Daoy (cell line): Measurements from ENCODE around the gene MACROD1. TPM values are rescaled to one million over a fixed set of nuclear protein-coding genes. Genes with fewer than 3 reads are reported as not detected.

Experiments
- DNase-seq: peaks from one replicate; pipeline ENCODE4 v3.0.0-alpha.2; 2015; ENCODE audit warnings: low read depth
- total RNA-seq: library from RNA; depleted of rRNA; stranded (reverse); fragments of >200 nt; shearing (Covaris generic); gene quantifications from 2 replicates; pipeline ENCODE4 v1.2.3, GENCODE V29; 2014

Gene MACROD1
- total RNA-seq, 1 experiment from 2014 or later, result 19.4 TPM

GRCh38 chr11:64093233-64094039 lies 72.5 kb downstream of the MACROD1 start:
- DNase-seq, result no peak

DNA sequence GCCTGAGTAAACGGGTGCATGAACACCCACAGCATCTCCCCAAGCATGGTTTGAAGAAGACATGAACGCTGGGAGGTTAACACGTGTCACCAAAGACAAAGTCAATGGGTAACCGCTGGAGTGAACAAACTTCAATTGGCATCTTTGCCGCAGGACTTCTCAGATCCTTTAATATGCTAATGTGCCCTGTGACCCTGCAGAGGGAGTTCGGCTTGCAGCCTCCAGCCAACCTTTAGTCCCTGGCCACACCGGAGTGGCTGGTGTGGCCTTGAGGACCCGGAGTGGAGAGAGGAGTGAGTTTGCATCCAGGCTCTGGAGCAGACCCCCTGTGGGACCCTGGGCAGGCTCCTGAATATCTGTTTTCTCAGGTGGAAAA lies 73.2 kb downstream of the MACROD1 start:
- no peak for DNase-seq

DNA sequence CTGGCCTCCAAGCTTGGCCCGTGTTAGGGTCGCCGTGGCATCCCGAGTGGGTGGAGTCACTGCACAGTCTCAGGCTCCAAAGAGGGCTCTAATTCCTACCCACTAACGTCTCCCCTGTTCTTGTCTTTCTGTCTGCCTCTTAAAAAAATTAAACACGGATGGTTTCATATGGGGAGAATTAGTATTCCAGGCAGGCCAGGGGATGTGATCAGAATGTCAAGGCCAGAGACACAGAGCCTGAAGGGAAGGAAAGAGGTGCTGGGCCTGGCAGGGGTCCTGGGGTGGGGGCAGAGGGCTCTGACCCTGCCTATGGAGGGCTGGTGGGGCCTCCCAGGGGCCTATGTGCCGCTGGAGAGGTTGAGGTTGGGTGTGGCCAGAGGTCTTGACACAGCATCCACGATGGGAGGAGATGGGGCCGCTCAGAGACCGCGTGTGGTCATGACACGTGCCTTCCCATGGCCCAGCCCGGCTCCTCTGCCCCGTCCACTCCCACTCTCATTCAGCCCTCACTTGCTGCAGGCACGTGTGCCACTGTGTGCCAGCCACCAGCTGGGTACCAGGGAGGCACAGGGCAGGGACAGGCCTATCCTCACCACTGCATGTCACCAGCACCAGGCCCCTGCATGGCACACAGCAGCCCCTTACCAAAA lies 73.7 kb downstream of the MACROD1 start:
- no peak for DNase-seq

- DNase-seq, result no peak
Measured at GRCh38 chr11:64090806-64091516, 75.0 kb downstream of the MACROD1 start.

- no peak for DNase-seq
Measured at GRCh38 chr11:64089915-64090805, 75.8 kb downstream of the MACROD1 start.

DNA sequence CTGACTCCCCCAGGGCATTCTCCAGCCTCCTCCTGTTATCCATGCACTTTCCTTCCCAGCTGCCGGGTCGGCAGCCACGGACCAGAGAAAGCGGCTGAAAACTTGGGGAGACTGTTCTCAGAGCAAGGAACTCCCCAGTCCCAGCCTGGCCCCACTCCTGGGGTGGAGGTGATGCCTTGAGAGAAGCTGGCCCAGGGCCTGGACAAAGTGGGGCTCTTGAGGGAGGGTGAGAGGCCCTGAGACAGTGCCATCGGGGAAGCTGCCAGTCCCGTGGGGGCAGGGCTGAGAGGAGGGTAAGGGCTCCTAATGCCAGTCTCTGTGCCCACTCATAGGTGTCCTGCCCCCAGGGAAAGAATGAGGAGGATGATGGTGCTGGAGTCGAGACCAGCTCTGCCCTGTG lies 76.4 kb downstream of the MACROD1 start:
- DNase-seq, result no peak

GRCh38 chr11:64089027-64089360 lies 76.9 kb downstream of the MACROD1 start:
- DNase-seq, result no peak

DNA sequence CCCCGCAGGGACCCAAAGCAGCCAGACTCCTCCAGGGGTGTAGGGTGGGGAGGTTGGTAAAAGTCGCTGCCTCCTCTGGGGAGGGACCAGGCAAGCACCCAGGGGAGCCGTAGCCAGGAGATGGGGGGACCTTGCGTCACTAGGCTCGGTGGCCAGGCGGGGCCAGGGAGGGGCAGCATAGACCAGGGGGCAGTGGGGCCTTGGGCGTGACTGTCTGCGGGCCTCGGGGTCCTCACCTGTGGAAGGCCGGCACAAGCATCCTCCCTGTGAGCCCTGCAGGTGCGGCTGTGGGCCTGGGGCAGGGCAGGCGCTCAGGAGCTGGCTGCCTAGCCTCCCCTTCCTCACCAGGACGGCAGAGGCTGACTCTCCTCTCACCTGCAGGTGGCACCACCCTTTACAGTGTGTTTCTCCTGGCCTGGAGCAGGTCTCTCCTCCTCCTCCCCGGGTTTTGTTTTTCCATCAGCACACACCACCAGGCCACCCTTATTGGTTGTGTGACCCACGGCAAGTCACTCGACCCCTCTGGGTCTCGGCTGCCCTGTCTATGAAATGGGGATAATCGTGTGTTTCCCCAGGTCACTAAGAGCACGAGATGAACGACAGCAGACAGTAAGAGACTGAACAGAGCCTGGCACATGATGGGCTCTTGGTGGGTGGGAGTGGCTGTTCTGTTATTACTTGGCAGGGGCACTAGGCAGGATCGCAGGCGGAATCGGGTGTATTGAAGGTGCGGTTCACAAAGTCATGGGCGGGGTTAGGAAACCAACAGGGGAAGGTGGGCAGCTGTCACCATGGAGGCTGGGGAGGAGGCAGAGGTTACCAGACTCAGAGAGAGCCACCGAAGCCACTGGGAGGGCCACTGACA lies 77.5 kb downstream of the MACROD1 start:
- no peak for DNase-seq

DNA sequence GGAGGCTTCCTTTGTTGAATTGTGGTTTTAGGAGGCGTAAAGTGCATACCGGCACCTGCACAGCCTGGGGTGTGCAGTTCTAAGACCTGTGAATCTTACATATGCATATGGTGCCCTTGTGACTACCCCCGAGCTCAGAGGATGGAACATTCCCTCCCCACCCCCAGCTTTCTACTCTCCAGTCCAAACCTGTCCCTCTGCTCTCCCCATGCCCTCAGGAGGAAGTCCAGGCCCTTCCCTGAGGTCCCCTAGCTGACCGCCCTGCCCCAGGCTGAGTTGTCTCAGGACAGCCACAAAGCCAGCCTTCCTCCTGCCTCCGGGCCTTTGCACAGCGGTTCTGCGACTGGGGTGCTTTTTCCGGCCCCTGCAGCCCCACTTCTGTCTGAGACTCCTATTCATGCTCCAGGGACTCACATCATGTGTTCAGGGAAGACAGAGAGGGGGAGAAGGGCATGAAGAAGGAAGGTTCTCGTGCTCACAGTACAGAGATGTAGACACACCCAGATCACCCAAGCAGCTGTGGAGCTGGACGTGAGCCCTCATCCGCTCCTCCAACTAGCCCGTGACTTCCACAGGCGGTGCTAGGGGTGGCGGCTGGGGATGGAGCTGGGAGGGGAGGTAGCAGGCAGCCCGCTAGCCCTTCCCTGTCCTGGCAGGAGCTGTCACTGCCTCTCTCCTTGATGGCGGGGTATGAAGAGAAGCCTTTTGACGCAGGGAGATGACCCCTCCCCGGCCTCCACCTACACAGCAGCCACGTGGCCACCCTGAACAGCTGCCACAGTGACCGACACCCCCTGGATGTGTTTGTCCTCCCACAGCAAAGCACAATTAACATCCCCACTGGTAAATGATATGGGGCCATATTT lies 79.4 kb downstream of the MACROD1 start:
- no peak for DNase-seq

DNA sequence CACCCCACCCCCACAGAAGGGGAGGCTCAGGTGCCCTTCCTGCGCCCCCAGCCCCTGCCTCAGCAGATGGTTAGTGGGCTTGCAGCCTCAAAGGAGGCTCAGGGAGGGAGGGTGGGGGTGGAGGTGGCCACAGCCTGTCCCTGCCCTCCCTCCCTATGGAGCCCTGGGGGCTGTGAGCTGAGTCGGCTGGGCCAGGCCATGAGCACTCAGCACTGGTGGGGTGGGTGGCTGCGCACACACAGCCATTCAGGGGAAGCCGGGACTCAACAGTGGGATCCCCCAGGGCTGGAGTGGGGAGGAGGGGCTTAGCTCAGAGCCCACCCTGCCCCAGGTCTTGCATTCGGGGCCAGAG lies 80.0 kb downstream of the MACROD1 start:
- DNase-seq, result no peak

GRCh38 chr11:64084951-64085710 lies 80.8 kb downstream of the MACROD1 start:
- no peak for DNase-seq

- DNase-seq, result no peak
Measured at GRCh38 chr11:64084146-64084950, 81.6 kb downstream of the MACROD1 start.

DNA sequence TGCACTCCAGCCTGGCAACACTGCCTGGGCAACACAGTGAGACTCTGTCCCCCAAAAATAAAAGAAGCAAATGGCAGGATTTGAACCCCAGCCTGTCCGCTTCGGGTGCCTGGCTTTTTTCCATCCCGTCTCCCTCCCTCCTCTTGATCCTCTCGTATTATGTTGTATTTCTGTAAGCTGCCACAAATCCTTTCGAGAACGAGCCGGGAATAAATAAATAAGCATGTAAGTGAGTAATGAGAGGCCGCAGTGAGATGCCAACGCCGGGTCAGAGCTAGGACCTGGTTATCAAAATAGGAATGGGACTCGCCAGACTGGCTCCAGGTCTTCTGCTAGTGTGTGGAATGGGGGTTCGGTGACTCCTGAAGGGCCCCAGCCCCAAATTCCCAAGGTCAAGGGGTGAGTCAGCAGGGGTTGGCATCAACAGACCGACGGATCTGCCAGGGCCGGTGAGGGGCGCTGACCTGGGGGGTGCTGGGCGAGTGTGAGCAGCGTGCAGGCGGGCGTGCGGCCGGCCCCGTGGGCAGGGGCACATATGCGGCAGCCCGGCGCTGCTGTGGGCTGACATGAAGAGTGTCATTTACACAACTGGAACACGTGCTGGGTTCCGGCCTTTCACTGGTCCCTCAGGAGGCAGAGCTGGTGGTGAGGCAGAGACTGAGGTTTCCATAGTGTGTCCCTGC lies 82.4 kb downstream of the MACROD1 start:
- DNase-seq, result no peak

DNA sequence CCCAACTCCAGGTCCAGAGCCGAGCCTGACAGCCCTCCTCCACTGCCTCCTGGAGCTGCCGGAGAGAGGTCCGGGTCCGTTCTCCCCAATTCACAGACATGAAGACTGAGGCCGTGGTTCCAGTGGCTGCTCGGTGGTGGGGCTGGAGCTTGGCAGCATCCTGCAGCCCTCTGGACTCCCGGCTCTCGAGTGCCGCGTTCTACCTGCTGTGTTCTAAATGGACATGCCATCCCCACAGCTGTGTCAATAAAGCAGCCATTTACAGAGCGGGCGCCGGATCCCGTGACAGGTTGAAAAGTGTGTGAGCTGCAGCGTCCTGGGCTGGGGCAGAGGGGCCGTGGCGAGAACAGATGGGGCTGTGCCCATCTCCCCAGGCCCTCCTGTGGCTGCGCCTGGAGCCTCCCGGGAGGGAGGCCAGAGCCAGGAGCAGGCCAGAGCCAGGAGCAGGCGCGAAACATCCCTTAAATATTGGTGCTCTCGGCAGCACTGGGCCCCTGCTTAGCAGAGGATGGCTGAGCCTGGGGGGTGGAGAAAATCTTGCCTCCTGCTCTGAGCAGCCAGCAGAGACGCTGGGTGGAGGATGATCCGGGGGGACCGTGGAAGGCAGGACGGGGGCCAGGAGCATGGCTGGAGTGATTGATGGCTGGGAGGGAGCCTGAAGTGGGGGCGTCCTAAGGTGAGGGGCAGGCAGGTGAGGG lies 84.0 kb downstream of the MACROD1 start:
- DNase-seq, result no peak

GRCh38 chr11:64080390-64080789 lies 85.5 kb downstream of the MACROD1 start:
- no peak for DNase-seq

DNA sequence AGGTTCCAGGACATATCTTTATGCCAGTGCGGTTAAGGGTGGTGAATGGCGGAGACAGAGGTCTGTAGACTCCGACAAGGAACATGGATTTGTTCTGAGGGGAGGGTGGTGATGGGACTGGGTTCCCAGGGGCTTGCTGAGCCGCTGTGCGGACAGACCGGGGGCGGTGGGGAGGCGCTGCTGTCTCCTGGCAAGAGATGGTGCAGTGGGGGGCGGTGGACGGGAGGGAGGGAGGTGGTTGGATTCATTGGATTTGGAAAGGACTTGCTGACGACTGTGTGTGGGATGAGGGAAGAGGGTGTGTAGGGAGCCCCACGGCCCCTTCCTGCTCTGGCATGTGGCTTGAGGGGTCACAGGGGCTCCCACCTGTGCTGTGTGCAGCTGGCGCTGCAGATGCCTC lies 87.0 kb downstream of the MACROD1 start:
- no peak for DNase-seq

DNA sequence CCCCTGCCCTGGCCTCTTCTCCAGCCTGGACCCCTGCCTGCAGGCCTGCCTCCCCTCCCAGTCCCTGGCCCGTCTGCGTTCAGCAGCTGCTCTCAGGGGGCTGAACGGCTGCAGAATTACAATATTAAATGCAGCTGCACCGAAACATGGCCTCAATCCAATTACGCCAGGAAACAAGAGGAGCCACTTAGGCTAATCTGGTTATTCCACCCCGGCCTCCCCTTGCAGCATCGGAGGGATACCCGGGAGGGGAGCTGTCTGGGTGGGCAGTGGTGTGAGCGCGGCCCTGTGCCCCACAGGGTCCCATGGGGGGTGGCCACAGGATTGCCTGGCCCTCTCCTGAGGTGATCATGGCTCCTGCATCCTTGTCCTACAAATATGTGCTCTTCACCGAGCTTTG lies 87.6 kb downstream of the MACROD1 start:
- DNase-seq, result no peak
